HG03103 (cell line): ENCODE results near the gene HOXA6.

Experiments
- ATAC-seq: cut with Tn5 transposase; IDR thresholded peaks from one replicate; pipeline ENCODE4 v1.9.1; 2021; ENCODE audit warnings: low read depth; ENCODE audit not compliant: unreplicated experiment

The HOXA6 gene

GRCh38 chr7:27101957-27102580 lies 45.5 kb downstream of the HOXA6 start:
- ATAC-seq = no peak

DNA sequence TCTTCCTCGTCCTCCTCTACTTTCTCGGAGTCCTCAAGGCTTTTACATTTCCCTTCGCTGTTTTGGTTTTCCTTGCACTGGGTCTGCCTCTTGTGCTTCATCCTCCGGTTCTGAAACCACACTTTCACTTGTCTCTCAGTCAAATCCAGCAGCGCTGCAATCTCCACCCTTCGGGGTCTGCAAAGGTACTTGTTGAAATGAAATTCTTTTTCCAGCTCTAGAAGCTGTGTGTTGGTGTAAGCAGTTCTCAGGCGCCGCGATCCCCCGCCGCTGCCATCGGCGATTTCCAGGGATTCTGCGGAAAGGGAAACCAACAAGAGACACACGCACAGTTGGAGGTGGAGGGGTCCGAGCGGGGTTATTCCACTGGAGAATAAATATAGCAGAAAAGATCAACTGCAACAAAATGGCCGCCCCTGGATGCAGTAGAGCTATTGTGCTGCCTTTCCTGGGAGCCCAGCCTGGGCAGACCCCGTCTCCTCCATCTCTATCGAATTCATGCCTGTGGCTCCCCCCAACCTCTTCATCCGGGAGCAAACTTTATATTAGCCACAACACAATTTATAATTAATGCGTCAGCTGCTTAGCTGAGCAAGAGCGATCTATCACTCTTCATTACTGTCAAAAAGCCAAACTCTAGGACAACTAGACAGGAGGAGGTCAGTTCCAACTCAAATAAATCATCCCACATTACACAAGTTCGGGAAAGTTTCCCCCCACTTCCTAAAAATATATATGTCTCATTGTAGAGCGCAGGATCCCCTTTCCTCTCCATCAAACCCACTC lies 46.2 kb downstream of the HOXA6 start:
- ATAC-seq = no peak

DNA sequence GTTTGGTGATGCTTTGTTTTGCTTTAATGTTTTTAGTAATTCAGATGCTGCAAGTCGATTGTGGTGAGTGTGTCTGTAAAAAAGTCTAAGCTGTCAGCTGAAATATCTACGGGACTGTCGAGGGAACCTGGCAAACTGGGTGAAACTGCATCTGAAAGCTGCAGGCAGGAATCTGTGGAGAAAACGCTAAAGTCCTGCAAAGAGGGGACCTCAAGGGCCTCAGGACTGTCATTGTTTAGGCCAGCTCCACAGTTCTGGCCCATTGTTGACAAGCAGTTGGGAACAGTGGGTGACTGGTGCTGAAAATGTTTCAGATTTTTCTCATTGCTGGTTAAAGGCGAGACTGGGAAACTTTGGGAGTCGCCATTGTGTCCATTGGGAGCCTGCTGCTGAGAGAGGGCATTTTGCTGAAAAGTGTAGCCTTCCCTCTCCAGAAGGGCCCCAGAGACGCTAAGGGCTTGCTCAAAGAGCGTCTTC lies 46.8 kb downstream of the HOXA6 start:
- ATAC-seq = no peak

DNA sequence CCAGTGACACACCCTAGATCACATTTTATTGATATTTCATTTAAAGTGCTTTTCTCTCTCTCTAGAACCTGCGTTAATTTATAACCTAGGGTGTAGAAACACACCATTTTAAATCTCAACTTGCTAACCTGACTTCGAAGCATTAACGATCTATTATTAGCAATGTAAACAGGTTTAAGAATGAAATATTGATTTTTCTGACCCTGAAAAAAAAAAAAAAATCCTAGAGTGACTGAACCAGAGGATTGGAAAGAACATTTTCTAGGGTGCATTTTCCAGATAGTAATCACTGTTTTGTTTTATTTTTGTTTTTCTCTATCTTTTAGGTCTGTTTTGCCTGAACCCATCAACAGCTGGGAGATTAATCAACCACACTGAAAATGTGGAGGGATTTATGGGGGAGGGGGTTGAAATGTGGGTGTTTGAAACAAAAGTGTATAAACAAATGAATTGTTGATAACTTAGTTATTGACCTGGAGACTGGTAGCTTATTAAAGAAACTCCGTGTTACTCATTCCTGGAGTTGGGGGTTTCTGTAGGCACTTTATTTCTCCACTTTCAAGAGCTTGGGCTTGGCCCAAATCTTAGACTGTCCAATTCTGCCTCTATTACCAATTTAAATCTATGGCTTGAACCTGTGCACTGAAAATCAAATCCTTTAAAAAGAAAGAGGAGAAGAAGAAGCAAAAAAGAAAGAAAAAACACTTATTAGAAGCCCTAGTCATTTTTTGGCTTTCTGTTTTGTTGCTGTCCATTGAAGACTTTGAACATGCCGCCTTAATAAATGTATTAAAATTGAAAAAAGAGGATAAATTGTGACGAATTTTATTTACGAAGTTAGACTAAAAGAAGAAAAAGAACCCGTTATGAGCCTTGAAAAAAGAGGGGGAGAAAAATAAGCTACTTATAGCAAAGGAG lies 47.9 kb downstream of the HOXA6 start:
- no peak for ATAC-seq

GRCh38 chr7:27098578-27099451 lies 48.8 kb downstream of the HOXA6 start:
- ATAC-seq = no peak

- ATAC-seq = no peak
Measured at GRCh38 chr7:27097686-27098577, 49.6 kb downstream of the HOXA6 start.

DNA sequence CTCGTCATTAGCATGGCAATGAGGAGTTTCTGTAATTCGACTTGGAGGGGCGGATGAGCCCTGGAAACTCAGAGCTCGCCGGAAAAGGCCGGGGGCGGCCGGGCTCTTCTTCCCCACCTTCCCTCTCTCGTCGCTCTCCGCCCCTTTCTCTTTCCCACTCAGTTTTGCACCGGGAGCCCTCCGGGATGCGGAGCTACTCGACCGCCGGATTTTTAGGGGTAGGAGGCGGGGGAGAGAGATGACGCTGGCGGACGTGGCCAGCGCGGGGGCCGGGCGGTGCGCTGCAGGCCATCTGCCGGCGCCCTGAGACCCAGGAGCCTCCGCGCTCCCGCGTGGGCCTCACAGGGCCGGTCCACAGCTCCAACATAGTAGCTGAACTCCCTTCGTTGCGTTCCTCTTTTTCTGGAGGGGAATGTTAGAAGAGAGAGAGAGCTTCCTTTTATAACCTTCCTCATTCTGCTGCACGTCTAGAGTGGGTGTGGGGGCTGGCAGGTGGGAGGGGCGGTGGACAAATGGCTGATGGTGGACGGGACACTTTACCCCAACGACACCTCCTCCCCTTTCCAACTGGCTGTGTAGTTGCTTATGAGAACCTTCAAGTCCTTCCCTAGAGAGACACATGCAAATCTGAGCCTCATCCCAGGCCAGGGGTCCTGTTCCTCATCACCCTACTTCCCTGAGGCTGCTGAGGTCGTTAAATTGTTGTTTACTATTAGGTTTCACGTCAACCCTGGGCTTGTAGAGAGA lies 50.6 kb downstream of the HOXA6 start:
- no peak for ATAC-seq

- peak; percentile 78 for ATAC-seq
Measured at GRCh38 chr7:27095897-27096767, 51.4 kb downstream of the HOXA6 start, which contains the start of gene HOXA1. Gene HOXA1 (minus strand): TSS chr7:27096000. CDS start chr7:27095912, 88 bp downstream.
